ENCODE data around the gene WDR20.

The WDR20 gene

GRCh38 chr14:102252834-102253801 lies 113.4 kb downstream of the WDR20 start:
- H3K27ac ChIP-seq: no peak overlapping the region
- TF ChIP-seq ZFX (IDR thresholded peaks at IDR 0.05; ENCODE audit: borderline replicate concordance): no peak
- TF ChIP-seq, protein P1, sequence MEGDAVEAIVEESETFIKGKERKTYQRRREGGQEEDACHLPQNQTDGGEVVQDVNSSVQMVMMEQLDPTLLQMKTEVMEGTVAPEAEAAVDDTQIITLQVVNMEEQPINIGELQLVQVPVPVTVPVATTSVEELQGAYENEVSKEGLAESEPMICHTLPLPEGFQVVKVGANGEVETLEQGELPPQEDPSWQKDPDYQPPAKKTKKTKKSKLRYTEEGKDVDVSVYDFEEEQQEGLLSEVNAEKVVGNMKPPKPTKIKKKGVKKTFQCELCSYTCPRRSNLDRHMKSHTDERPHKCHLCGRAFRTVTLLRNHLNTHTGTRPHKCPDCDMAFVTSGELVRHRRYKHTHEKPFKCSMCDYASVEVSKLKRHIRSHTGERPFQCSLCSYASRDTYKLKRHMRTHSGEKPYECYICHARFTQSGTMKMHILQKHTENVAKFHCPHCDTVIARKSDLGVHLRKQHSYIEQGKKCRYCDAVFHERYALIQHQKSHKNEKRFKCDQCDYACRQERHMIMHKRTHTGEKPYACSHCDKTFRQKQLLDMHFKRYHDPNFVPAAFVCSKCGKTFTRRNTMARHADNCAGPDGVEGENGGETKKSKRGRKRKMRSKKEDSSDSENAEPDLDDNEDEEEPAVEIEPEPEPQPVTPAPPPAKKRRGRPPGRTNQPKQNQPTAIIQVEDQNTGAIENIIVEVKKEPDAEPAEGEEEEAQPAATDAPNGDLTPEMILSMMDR (IDR thresholded peaks at IDR 0.05): no peak

DNA sequence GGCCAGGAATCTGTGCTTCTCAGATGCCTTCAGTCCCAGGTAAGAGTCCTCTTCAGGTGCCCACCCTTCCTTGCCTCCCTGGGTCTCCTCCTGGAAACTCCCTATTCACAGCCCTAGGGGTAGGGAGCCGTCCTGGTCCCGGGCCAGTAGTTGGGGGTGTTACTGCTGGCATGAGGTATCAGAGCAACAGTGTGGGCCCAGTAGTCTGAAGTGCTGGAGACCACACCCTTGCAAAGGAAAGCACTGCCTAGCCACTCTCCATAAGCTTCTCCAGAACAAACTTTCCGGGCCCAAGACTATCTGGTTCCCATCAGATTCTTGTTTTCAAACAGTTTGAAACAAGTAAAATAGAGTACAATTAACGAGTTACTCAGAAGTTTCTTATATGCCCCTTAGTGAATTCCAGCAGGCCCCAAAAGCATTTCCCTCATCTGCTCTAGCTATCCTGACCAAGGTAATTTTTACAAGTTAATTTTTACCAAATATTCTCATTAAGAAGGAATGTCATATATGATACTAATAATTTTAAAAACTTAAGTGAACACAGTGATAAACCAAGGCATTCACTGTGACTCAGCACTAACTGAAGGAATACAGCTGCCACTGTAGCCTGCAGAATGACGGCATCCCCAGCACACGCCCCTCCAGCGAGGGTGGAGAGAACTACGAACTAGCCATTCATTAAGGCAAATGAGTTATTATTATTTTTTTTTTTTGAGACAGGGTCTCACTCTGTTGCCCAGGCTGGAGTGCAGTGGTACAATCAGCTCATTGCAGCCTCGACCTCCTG lies 115.9 kb downstream of the WDR20 start:
- TF ChIP-seq, protein P1 (IDR thresholded peaks at IDR 0.05): no peak
- no peak for TF ChIP-seq ZFX (IDR thresholded peaks at IDR 0.05; ENCODE audit: borderline replicate concordance)
- no peak overlapping the region for H3K27ac ChIP-seq

DNA sequence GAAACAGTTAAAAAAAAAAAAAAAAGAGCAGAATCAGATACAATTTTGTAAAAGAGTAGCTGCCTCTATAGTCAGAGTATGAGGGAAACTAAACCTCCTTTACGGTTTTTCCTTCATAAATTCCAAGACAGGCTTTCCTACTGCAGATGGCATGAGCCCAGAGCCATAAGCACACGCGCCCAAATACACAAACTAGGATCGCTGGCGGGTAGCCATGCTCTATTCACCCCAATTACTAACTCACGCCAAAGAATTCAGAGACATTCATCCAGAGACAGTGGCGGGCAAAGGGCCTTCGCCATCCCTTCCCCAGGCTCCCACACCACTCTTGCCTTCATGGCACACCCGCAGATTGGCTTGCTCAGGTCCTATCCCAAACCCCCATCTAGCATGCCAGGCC lies 117.0 kb downstream of the WDR20 start:
- TF ChIP-seq ZFX (IDR thresholded peaks at IDR 0.05; ENCODE audit: borderline replicate concordance): no peak
- TF ChIP-seq, protein P1 (IDR thresholded peaks at IDR 0.05): no peak
- no peak overlapping the region for H3K27ac ChIP-seq

GRCh38 chr14:102258136-102258535 lies 118.4 kb downstream of the WDR20 start:
- TF ChIP-seq ZFX (IDR thresholded peaks at IDR 0.05; ENCODE audit: borderline replicate concordance): no peak
- TF ChIP-seq, protein P1 (IDR thresholded peaks at IDR 0.05): no peak
- H3K27ac ChIP-seq: no peak overlapping the region
